ENCODE results near the gene ARHGAP15.

DNA sequence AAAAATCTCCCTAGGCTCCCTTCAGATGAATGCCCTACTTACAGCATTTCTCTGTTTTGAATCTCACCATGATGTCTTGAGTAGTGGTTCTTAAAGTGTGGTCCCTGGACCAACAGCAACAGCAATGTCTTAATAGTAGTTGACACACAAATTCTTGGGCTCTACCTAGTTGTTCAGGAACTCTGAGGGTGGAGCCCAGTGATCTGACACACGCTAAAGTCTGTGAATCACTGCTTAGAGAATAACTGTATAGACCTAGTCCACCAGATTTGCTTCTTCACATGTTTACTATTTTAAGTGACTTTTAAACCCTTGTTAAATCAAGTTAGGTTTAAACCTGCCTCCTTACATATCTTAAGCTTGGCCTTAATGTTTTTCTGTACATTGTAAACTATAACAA is 47.6 kb upstream of the ARHGAP15 start:
- no peak for TF ChIP-seq POLR2A (IDR thresholded peaks at IDR 0.05)
- TF ChIP-seq, protein P1, sequence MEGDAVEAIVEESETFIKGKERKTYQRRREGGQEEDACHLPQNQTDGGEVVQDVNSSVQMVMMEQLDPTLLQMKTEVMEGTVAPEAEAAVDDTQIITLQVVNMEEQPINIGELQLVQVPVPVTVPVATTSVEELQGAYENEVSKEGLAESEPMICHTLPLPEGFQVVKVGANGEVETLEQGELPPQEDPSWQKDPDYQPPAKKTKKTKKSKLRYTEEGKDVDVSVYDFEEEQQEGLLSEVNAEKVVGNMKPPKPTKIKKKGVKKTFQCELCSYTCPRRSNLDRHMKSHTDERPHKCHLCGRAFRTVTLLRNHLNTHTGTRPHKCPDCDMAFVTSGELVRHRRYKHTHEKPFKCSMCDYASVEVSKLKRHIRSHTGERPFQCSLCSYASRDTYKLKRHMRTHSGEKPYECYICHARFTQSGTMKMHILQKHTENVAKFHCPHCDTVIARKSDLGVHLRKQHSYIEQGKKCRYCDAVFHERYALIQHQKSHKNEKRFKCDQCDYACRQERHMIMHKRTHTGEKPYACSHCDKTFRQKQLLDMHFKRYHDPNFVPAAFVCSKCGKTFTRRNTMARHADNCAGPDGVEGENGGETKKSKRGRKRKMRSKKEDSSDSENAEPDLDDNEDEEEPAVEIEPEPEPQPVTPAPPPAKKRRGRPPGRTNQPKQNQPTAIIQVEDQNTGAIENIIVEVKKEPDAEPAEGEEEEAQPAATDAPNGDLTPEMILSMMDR (IDR thresholded peaks at IDR 0.05), result no peak

All from esophagus squamous epithelium (tissue), 4 donors.